ENCODE results near the gene FGD1.

- TF ChIP-seq POLR2A (IDR thresholded peaks at IDR 0.05) (no peak), CTCF (IDR thresholded peaks at IDR 0.05) (no peak)
Measured at GRCh38 chrX:54415534-54416350, 80.3 kb downstream of the FGD1 start.
